Right renal cortex interstitium (tissue), 3 donors: ENCODE data around the gene LONP2. TPM values are rescaled to one million over a fixed set of nuclear protein-coding genes. Genes with fewer than 3 reads are reported as not detected.
A peak's percentile ranks its signal among the peaks of the same experiment; 100 is the strongest.
"Not testable (repeated sequence)": the region's sequence is repeated elsewhere in the genome, so short reads cannot be mapped to it uniquely, and the experiment has no call there.

ENCODE experiments used
- DNase-seq, 3 donors: peaks; one replicate each; pipeline ENCODE4 v3.0.0-alpha.2; 2013; ENCODE audit warnings: low read depth in 3 of 3, low spot score in 2 of 3
- polyA plus RNA-seq, 3 donors: library from polyadenylated mRNA; unstranded; fragments of 120-200 nt; gene quantifications; one replicate each; pipeline ENCODE4 v1.2.1, GENCODE V29; 2013; ENCODE audit not compliant: insufficient read length in 3 of 3

LONP2 gene
- polyA plus RNA-seq, 3 donors, result 64.2 to 71.6 (median 69.4) TPM

DNA sequence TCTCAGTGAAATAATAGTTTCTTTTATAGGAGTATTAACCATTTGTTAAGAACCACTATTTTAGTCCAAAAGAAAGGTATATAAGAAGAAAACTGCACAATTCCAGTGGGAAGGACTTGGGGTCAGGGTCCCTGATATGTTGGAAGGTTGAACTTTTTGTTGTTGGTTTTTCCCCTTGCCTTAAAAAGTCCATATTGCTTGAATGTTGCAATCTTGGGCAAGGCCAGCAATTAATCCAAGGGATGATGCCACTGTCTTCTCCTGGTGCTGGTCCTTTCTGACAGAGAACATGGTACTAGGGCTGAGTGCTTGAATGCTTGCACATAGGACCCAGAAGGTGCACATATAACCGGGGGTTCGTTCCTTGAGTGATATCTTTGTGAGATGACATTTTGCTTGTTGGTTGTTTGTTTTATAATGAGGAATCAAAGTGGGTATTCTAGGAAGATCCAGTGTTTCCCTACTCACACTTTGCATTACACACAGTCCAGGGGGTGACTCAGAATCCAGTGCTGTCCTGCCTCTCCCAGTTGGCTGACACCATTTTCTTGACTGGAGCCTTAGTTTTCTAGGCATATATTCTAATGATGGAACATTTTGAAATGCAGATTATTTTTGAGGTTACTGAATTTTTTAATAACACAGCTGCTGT lies 86.2 kb downstream of the LONP2 start:
- no peak for DNase-seq

DNA sequence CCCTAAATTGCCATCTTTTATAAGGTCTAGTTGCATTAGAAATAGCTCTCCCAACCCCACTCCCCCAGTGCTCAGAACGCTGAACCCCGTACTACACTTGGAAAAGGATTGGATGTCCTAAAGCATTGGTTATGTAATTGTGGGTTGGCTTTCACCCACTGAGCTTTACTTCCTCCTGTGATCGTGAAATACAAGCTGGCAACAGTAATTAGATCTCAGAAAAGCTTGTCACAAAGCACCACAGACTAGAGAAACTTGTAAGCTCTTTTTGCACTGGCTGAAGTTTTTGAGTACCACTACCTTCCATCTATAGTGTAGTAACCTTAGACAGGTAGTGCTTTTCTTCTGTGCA lies 86.7 kb downstream of the LONP2 start:
- no peak for DNase-seq

DNA sequence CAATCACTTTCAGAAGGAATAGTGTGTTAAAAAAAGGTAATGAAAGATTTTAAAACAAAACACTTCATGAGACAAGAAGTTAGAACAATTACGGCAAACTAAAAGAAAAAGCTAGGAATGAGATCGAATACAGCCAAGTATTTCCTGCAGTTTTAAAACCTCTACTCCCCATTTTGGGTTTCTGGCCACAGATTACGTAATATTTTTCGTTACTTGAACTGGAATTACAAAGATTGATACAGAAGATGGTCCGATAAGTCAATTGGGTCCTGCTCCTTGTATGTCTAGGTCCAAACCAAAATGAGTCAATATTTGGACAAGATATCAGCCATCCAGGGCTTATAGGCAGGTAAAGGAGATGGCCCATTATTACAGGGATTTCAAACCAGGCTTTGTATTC lies 88.9 kb downstream of the LONP2 start:
- no peak for DNase-seq

DNA sequence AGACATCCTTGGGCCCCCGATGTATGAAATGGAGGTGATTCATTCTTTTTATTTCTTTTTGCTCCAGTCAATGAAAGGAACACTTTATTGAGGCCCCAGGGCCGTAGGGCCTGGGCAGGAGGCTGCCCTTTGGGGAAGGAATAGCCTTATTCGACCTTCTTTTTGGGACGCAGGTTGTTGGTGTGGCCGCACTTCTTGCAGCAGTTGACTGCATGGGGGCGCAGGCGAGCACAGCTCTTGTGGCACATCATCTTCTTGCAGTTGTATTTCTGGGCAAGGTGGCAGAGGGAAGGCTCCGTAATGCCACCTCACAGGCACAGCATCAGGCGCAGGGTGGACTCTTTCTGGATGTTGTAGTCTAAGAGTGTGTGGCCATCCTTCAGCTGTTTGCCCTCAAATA lies 90.2 kb downstream of the LONP2 start:
- no peak for DNase-seq

DNA sequence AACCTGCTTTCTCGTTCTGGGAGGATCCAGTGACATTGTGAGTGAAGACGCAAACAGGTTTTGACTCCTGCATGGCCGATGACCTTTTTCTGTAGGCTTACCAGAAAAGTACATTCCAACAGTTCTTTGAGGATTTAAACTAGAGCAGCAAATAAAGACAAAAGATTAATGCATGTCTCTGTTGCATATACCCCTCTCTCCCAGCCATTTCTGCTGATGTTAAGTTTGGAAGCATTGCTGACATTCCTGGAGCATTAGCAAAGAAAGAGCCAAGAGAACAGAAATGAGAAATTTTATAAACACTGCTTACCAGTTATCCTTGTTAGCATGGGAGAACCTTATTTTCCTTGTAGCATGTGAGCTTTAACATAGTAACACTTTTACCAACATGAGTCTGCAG lies 91.9 kb downstream of the LONP2 start:
- DNase-seq, result no peak

DNA sequence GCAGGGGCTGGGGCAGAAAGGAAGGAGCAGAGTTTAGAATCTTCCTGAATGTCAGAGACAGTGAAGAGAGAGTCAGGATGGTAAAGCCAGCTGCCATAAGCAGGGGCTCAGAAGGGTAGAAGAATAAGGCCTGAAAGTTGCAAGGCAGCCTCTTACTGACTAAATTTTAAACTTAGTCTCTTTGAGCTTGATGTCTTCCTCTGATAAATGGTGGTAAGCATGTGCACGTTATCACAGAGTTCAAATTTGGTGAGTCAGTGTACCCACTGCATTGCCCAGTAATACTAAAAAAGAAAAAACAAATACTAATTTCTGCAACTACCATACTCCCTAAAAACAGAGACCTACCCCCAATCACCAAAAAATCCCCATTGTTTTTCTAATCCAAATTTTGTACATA lies 96.0 kb downstream of the LONP2 start:
- DNase-seq, result no peak

DNA sequence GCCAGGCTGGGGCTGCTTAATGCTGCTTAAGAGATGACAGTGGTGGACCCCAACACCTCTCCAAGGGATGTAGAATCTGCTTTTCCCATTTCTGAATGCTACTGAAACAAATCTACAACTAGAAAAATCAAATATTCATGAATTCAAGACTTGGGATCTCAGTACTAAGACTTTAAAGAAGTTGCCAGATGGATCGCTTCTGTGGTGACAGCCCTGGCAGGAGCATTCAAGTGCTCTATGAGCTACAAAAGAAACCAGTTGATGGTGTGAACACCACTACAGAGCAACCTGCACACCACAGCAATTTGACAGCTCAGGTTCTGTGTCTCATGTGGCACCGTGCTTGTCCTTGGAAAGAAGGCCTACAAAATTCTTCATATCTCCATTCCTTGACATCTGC lies 98.5 kb downstream of the LONP2 start:
- no peak for DNase-seq

DNA sequence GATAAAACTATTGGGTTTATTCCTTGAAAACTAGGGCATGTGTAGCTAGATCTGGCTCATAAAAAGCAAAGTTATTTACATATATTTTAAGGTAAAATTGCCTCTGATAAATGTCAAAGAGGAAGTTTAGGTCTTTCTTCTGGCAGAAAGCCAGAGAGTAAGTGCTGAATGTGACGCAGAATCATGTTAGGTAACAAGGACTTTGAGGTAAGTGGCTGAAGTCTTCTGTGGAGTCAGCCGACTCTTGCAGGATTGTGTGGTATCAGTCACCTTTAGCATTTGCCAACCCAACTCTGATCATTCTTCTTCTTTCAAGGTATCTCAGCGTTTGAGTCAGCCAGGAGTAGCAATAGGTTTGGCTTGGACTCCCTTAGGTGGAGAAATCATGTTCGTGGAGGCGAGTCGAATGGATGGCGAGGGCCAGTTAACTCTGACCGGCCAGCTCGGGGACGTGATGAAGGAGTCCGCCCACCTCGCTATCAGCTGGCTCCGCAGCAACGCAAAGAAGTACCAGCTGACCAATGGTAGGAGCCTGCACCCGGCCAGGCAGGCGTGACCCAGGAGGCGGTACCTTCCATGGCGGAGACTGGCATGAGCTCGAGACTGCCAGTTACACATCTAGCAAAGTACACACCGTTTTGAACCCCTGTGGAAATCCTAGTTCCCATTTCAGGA lies 103.2 kb downstream of the LONP2 start:
- DNase-seq, result no peak

DNA sequence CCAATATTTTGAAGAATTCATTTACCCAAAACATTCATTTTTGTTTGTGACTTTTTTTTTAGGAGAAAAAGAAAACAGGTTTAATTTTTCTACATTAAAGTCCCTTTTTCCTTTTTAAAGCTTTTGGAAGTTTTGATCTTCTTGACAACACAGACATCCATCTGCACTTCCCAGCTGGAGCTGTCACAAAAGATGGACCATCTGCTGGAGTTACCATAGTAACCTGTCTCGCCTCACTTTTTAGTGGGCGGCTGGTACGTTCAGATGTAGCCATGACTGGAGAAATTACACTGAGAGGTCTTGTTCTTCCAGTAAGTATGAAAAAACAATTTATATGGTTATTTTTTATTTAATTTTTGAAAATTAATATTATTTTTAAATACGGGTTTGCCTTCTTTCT lies 103.9 kb downstream of the LONP2 start:
- peak in 1 of 3 donors; percentile 38 for DNase-seq

DNA sequence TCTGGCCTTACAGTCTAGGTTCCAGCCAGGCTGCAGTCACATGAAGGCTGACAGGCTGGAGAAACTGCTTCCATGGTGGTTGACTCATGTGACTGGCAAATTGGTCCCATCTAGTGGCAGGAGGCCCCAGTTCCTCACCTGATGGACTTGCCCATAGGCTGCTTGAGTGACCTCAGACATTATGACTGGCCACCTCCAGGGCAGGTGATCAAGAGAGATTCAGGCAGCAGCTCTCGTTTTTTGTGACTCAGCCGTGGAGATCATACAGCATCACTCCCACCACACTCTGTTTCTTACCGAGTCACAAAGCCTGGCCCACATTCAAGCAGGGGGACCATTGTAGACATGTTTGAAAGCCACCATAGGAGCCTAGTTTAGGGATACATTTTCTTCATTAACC lies 106.6 kb downstream of the LONP2 start:
- no peak for DNase-seq

DNA sequence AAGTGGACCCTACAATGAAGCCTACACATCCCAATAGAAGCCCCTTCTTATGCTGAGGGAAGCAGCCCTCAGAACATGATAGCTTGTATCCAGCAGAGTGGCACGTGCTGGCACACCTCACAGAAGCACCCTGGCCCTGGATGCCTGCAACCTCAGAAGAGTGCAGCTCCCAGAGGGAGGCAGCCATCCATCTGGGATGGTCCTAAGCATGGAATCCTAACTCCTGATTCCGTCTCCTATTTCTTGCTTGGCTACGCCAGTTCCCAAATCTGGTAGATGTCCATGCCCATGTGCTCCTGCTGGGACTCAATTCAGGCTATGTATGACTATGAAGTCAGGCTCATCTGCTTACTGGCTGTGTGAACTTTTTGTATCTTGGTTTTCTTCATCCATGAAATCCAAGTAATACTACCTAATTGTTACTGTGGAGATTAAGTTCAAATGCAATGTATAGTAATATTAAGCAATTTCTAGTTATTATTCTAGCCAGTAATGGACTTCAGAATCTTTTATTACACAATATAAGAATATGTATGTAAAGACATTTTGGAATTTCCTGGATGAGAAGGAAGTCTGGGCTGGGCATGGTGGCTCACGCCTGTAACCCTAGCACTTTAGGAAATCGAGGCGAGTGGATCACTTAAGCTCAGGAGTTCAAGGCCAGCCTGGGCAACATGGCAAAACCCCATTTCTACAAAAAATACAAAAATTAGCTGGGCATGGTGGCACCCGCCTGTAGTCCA lies 108.7 kb downstream of the LONP2 start:
- no peak for DNase-seq

DNA sequence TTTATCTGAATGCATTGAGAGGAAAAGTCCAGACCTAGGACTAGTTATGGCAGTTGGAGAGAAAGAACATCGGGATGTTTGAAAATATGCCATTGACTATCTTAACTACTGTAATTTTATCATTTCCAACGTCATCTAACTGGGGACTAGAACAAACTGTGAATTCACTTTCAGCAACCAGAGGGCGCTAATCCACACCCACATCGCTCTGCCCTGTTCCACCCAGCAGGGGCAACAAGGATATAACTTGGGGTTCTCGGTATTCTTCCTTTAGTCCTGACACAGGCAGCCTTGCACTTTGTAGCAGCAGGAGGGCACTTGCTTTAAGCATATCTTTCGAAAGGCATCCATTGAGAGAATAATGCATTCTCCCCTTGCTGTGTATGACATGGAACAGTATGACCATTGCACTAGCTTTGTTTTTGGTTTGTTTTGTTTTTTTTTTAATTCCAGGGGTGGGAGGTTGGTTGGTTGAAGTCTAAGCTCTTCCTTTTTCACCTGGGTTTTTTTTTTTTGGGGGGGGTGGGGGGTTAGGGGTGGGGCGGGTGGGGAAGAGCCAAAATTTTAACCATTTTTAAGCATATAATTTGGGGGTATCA lies 109.6 kb downstream of the LONP2 start:
- DNase-seq, result peak in 2 of 3 donors; percentile 29 to 36

DNA sequence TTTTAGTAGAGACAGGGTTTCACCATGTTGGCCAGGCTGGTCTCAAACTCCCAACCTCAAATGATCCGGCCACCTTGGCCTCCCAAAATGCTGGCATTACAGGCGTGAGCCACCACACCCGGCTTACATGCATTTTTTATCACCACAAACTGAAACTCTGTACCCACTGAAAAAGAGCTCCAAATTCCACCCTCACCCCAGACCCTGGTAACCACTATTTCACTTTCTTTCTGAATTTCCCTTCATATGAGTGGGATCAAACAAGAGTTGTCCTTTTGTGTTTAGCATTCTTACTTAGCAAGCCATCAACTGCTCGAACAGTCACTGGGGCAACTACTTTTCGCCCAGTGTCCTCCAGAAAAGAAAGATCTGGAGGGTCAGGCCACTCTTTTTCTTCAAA lies 110.3 kb downstream of the LONP2 start:
- DNase-seq, result not testable (repeated sequence)

DNA sequence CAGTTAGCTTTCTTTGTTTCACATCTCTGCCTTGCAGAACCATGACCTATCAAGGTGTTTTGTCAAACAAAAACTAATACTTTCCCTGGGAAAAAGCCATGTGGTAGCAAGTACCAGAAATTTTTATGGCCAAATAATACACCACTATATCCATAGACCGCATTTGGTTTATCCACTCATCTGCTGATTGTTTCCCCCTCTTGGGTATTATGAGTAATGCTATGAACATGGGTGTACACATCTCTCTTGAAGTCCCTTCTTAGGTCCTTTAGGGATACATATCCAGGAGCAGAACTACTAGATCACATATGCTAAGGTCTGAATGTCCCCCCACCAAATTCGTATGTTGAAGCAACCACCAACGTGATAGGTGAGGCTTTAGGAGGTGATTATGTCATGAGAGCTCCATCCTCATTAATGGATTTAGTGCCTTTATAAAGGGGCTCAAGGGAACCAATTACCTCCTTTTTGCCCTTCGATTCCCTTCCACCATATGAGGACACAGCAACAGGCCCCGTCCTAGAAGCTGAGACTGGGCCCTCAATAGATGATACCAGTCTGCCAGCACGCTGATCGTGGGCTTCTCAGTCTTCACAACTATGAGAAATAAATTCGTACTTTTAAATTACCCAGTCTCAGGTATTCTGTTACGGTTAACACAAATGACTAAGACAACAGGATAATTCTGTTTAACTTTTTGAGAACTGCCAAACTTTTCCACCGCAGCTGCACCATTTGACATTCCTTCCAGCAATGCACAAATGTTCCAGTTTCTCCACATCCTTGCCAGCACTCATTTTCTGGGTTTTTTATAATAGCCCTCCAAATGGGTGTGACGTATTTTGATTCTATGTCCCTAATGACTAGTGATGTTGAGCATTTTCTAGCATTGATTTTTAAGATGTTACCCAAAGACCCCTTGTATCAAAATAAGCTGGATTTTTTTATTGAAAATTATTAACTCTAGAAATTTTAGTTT lies 111.1 kb downstream of the LONP2 start:
- no peak for DNase-seq

DNA sequence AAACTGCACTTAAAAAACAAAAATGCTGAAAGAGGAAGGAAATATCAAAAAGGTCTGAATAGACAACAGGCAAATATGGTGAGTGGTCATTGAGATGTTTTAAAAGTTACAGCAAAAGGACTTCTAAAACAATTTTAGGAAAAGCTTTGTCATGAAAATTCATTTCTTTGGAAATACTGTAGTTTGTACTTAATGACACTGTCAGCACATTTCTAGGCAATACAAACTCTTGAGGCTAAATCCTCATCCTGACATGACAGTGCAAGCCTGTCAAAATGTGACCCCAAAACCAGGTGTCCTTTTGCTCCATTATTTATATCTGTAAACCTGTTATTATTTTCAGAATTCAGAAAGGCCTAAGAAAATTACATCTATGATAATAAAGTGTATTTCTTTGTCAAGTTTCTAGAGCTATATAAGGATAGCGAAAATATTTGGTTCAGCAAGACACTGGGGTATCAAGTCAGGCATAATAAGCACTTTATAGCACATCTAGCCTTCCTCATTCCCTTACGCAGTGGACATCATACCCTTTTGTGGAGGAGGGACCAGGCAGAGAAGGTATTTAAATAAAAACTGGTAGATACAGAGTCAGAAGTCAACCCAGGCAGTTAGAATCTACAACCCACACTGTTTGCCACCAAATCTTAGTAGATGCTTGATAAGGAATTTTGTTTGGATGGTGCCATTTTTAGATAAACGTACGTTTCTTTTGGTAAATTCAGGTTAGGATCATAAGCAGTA lies 112.7 kb downstream of the LONP2 start:
- no peak for DNase-seq

DNA sequence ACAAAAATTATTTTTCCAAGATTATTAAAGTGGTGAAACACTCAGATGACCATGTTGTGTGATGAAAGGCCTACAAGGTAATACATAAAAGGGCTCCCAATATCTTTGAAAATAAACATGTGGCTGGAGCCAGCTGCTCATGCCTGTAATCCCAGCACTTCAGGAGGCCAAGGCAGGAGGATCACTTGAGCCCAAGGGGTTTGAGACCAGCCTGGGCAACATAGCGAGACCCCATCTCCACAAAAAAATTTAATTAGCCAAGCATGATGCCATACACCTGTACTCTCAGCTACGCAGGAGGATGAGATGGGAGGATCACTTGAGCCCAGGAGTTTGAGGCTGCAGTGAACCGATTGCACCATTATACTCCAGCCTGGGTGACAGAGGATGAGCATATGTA lies 114.3 kb downstream of the LONP2 start:
- DNase-seq, result no peak

DNA sequence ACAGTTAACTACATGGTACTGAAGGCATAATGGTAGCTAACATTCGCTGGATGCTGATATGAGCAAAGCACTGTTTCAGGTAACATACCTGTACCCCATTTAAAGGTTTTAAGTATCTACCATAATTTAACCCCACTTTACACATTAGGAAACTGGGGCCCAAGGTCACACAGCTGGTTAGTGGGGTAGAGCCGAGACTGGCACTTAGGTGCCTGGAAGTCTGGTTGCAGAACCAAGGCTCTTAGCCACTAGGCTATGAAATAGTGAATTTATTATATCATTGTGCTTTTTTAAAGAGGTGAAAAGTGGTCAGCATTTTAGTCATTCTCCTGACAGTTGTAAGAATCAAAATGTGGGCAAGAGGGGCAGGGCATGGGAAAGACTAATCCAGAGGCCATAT lies 115.9 kb downstream of the LONP2 start:
- no peak for DNase-seq

DNA sequence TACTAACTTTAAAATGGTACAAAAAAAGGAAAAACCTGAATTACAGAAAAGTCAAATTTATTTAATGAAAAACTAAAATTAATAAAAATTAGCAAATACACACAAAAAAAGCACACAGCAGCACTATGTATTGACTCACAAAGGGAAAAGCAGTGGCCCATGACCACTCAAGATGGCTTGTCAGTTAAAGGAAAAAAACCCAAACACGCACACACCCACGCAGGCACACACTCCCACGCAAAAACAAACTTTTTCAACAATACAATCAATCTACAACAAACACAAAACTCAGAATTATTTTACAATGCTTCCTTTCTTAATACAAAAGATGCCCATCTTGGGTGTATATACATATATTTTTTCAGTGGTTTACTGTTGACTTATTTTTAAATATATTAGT lies 116.9 kb downstream of the LONP2 start:
- no peak for DNase-seq

DNA sequence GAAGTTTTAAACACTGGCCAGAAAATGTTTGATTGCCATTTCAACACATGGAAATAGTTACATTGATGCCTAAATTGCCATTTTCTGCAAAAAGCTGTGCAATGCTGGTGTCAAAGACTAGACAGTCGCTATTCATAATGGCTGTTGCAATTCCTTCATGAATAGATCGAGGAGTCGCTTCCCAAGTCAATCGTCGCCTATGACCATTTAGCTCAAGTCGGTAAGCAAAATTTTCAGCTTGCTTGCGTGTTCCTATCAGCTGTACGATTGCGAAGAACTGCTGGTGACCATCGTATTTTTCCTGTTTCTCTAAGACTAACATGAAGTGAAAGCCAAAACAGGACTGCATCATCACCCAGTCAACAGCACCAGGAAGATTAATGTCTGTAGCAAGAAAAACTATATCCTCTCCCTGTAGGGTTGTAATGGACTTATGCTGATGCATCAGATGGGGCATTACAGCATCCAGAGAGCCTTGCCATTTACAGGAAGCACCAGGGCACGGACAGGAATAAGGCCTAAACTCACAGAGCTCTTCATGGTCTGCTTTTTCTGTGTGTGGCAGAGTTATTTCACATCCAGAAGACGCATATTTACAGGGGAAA lies 117.5 kb downstream of the LONP2 start:
- DNase-seq, result no peak
